ENCODE results near the gene ASAP2. TPM values are rescaled to one million over a fixed set of nuclear protein-coding genes. Genes with fewer than 3 reads are reported as not detected.

The ASAP2 gene
- total and polyA plus RNA-seq, 2 donors (not counting 1 experiment from before 2014, with no cell fraction given): 0.04 TPM; not detected in 1

- DNase-seq (no peak), ATAC-seq (ENCODE audit: low read depth) (no peak)
- intact Hi-C loops (cut with micrococcal nuclease): no loop called here
- ChIA-PET CTCF (interaction anchor here (0.5 kb wide), 1 partner anchor 296 kb away, joined by 3 read pairs; no protein-coding TSS in a partner anchor), POLR2A (no interaction called here)
- H3K4me3 Mint-ChIP-seq: no peak overlapping the region
- peaks cover 11% of the 10 kb centered on the region for H3K4me1 Mint-ChIP-seq
- Histone ChIP-seq H3K36me3 (replicated peaks in 1 of 2; ENCODE audit: control extremely low read depth in 1 of 2, control insufficient read depth in 1 of 2, extremely low read depth in 1 of 2, insufficient read depth in 2 of 2, low read length in 1 of 2) (no peaks in the 10 kb centered on the region), H3K4me2 (replicated peaks; ENCODE audit: low read depth, low read length, poor library complexity, severe bottlenecking) (no peak overlapping the region), H3K4me3 (ENCODE audit: control extremely low read depth in 1 of 5, extremely low read depth in 1 of 5, insufficient read depth in 1 of 5, low read depth in 2 of 5, low read length in 4 of 5) (no peak overlapping the region), H3K9ac (ENCODE audit: low read length) (no peak overlapping the region), H3K27me3 (replicated peaks in 1 of 4; ENCODE audit: control extremely low read depth in 1 of 4, control insufficient read depth in 3 of 4, insufficient read depth in 4 of 4, low read length in 3 of 4) (no peaks in the 10 kb centered on the region), H3K4me1 (ENCODE audit: control insufficient read depth in 2 of 2, insufficient read depth in 2 of 2, low read length in 2 of 2) (peaks cover 11 to 12% of the 10 kb centered on the region in 2 donors), H3K79me2 (ENCODE audit: control insufficient read depth, insufficient read depth, low read length) (no peaks in the 10 kb centered on the region), H2AFZ (ENCODE audit: insufficient read depth, low read depth, low read length, poor library complexity, severe bottlenecking) (no peak overlapping the region), H3K9me3 (ENCODE audit: control extremely low read depth in 1 of 3, control insufficient read depth in 2 of 3, insufficient read depth in 1 of 3, low read length in 2 of 3) (no peaks in the 10 kb centered on the region), H4K20me1 (ENCODE audit: control insufficient read depth, insufficient read depth, low read length, poor library complexity, severe bottlenecking) (no peaks in the 10 kb centered on the region), H3K27ac (ENCODE audit: low read length in 2 of 2) (no peak overlapping the region)
- no peaks in the 10 kb centered on the region for H3K9me3 Mint-ChIP-seq (ENCODE audit: insufficient read depth)
- peaks cover 14% of the 10 kb centered on the region for H3K27me3 Mint-ChIP-seq
- TF ChIP-seq CTCF (IDR thresholded peaks at IDR 0.05): no peak
- TF ChIP-seq EZH2 (IDR thresholded peaks at IDR 0.05; ENCODE audit: borderline replicate concordance, insufficient read depth, low read depth, low read length, poor library complexity, severe bottlenecking): no peak
- 57% methylated on average over 5 of the region's 9 CpGs for WGBS (ENCODE audit: insufficient coverage)
- no peak overlapping the region for H3K27ac Mint-ChIP-seq
These were observed 171.0 kb downstream of the ASAP2 start for GRCh38 chr2:9377461-9378097.
